ENCODE data around the gene GAPDH. TPM values are rescaled to one million over a fixed set of nuclear protein-coding genes. Genes with fewer than 3 reads are reported as not detected.
"Not testable (repeated sequence)": the region's sequence is repeated elsewhere in the genome, so short reads cannot be mapped to it uniquely, and the experiment has no call there.

Gene GAPDH
- total RNA-seq, 4 donors from 2014 or later, result 962 to 1,122 (median 1,020) TPM

DNA sequence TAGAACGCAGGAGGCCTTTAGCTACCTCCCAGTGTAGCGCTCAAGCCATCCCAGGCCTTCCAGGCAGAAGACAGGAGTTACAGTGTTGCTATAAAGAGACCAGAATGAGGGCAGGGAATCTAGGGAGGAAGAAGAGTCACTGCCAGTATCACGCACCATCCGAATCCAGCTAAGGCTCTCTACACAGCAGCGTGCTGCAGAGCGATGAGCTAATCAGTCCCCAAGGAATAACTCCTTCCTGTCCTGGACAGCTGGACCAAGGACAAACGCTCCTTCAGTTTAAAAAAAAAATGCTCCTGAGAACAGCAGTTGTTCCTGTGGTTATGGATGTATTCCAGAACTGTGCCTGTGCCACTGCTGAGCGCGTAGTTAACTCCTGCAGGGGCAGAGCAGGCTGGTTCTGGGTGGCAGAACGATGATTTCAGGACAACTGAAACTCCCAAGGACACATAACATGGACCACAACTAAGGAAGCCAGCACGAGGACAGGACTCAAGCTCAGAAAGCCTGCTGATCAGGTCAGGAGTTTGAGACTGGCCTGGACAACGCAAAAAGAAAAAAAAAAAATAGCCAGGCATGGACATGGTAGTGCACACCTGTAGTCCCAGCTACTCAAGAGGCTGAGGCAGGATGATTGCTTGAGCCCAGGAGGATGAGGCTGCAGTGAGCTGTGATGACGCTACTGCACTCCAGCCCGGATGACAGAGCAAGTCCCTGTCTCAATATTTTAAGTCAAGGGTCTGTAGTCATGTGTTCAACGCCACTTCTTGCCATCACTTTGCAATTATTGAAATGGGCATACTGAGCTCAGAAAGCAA, 18.9 kb downstream of the GAPDH start:
- TF ChIP-seq, protein P1, sequence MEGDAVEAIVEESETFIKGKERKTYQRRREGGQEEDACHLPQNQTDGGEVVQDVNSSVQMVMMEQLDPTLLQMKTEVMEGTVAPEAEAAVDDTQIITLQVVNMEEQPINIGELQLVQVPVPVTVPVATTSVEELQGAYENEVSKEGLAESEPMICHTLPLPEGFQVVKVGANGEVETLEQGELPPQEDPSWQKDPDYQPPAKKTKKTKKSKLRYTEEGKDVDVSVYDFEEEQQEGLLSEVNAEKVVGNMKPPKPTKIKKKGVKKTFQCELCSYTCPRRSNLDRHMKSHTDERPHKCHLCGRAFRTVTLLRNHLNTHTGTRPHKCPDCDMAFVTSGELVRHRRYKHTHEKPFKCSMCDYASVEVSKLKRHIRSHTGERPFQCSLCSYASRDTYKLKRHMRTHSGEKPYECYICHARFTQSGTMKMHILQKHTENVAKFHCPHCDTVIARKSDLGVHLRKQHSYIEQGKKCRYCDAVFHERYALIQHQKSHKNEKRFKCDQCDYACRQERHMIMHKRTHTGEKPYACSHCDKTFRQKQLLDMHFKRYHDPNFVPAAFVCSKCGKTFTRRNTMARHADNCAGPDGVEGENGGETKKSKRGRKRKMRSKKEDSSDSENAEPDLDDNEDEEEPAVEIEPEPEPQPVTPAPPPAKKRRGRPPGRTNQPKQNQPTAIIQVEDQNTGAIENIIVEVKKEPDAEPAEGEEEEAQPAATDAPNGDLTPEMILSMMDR (IDR thresholded peaks at IDR 0.05), result no peak
- TF ChIP-seq POLR2A (IDR thresholded peaks at IDR 0.05), result no peak
- Histone ChIP-seq H3K9me3 (no peaks in the 10 kb centered on the region), H3K36me3 (no peaks in the 10 kb centered on the region), H3K27ac (peak overlapping the region; percentile 87 to 93), H3K4me1 (peaks cover 20 to 53% of the 10 kb centered on the region in 2 donors), H3K27me3 (no peaks in the 10 kb centered on the region), H3K4me3 (no peak overlapping the region)
- peak; percentile 61 to 70 for DNase-seq
- intact Hi-C loops (cut with DNase I; ENCODE audit: low total_unique reads), result no loop called here

GRCh38 chr12:6554168-6555017, 20.1 kb downstream of the GAPDH start:
- Histone ChIP-seq H3K27ac (peak overlapping the region; percentile 87 to 93), H3K9me3 (no peaks in the 10 kb centered on the region), H3K4me1 (peaks cover 15 to 45% of the 10 kb centered on the region in 2 donors), H3K36me3 (no peaks in the 10 kb centered on the region), H3K4me3 (peak overlapping the region; percentile 61), H3K27me3 (no peaks in the 10 kb centered on the region)
- intact Hi-C loops (cut with DNase I; ENCODE audit: low total_unique reads), result no loop called here
- TF ChIP-seq, protein P1 (IDR thresholded peaks at IDR 0.05), result peak; percentile 31 to 67 (median 51)
- TF ChIP-seq POLR2A (IDR thresholded peaks at IDR 0.05), result no peak
- peak; percentile 76 to 81 for DNase-seq

GRCh38 chr12:6555018-6555691, 20.8 kb downstream of the GAPDH start:
- peak overlapping the region; percentile 61 for H3K4me3 ChIP-seq
- no peaks in the 10 kb centered on the region for H3K27me3 ChIP-seq
- no peak for DNase-seq
- no peaks in the 10 kb centered on the region for H3K9me3 ChIP-seq
- peak overlapping the region; percentile 87 to 93 for H3K27ac ChIP-seq
- H3K36me3 ChIP-seq, result no peaks in the 10 kb centered on the region
- intact Hi-C loops (cut with DNase I; ENCODE audit: low total_unique reads), result no loop called here
- H3K4me1 ChIP-seq, result peaks cover 15 to 39% of the 10 kb centered on the region in 2 donors
- TF ChIP-seq POLR2A (IDR thresholded peaks at IDR 0.05), result no peak
- TF ChIP-seq, protein P1 (IDR thresholded peaks at IDR 0.05), result no peak

- intact Hi-C loops (cut with DNase I; ENCODE audit: low total_unique reads); DNase-seq; H3K9me3 ChIP-seq; H3K36me3 ChIP-seq; H3K27me3 ChIP-seq: not testable (repeated sequence)
- Histone ChIP-seq H3K4me1 (peaks cover 8 to 26% of the 10 kb centered on the region in 2 donors), H3K27ac (peak overlapping the region; percentile 87 to 93), H3K4me3 (peak overlapping the region in 1 of 2 donors; percentile 61)
These were observed 22.1 kb downstream of the GAPDH start for GRCh38 chr12:6556496-6556817.

GRCh38 chr12:6556857-6557256, 22.5 kb downstream of the GAPDH start:
- peaks cover 7 to 22% of the 10 kb centered on the region in 2 donors for H3K4me1 ChIP-seq
- TF ChIP-seq POLR2A (IDR thresholded peaks at IDR 0.05), result no peak
- TF ChIP-seq, protein P1 (IDR thresholded peaks at IDR 0.05), result no peak
- no peaks in the 10 kb centered on the region for H3K27me3 ChIP-seq
- intact Hi-C loops (cut with DNase I; ENCODE audit: low total_unique reads), result no loop called here
- H3K27ac ChIP-seq, result peak overlapping the region; percentile 87 to 93
- no peaks in the 10 kb centered on the region for H3K36me3 ChIP-seq
- DNase-seq, result no peak
- no peak overlapping the region for H3K4me3 ChIP-seq
- no peaks in the 10 kb centered on the region for H3K9me3 ChIP-seq

All from uterus (tissue), 4 donors.